CD14-positive monocyte (primary cell): ENCODE results near the gene AP1S3. TPM values are rescaled to one million over a fixed set of nuclear protein-coding genes. Genes with fewer than 3 reads are reported as not detected.

Source experiments
- DNase-seq, 3 donors: peaks; one replicate each; pipeline ENCODE4 v3.0.0-alpha.2; 2011 to 2022
- H2AFZ ChIP-seq: 2 replicates; pipeline ENCODE4 v1.6.0; 2012; ENCODE audit warnings: mild to moderate bottlenecking, low read depth, low read length, inconsistent platforms; ENCODE audit not compliant: insufficient read depth, poor library complexity, severe bottlenecking
- H3K27ac ChIP-seq, 2 donors: 1 replicate in 1 of 2; 2 replicates in 1 of 2; pipeline ENCODE4 v1.5.1; 2012 to 2013; ENCODE audit warnings: low read length in 2 of 2, control low read depth in 1 of 2, inconsistent platforms in 1 of 2, low read depth in 1 of 2, mild to moderate bottlenecking in 1 of 2
- H3K27me3 ChIP-seq, 2 donors: one replicate each; pipeline versions ENCODE4 v1.6.0 to v1.6.1; 2011 to 2013; ENCODE audit warnings: low read length in 2 of 2; ENCODE audit not compliant: control insufficient read depth in 2 of 2, insufficient read depth in 2 of 2
- H3K36me3 ChIP-seq, 2 donors: replicated peaks in 1 of 2; 1 replicate in 1 of 2; 2 replicates in 1 of 2; pipeline versions ENCODE4 v1.5.1 to v1.6.1; 2012 to 2013; ENCODE audit warnings: low read length in 2 of 2, control low read depth in 1 of 2, inconsistent platforms in 1 of 2, mild to moderate bottlenecking in 1 of 2; ENCODE audit not compliant: insufficient read depth in 2 of 2, control insufficient read depth in 1 of 2
- H3K4me1 ChIP-seq, 2 donors: 1 replicate in 1 of 2; 2 replicates in 1 of 2; pipeline versions ENCODE4 v1.5.1 to v1.6.1; 2012 to 2013; ENCODE audit warnings: low read length in 2 of 2, control low read depth in 1 of 2, inconsistent platforms in 1 of 2, mild to moderate bottlenecking in 1 of 2, moderate library complexity in 1 of 2; ENCODE audit not compliant: insufficient read depth in 2 of 2, control insufficient read depth in 1 of 2
- H3K4me2 ChIP-seq: replicated peaks from 2 replicates; pipeline ENCODE3; 2012; ENCODE audit warnings: low read length, moderate library complexity, mild to moderate bottlenecking; ENCODE audit not compliant: poor library complexity, severe bottlenecking; ENCODE audit errors: extremely low read depth
- H3K4me3 ChIP-seq, 3 experiments: fragments of 200-600 bp in 1 of 3; sonication (generic) in 1 of 3; replicated peaks in 1 of 3; 1 replicate in 2 of 3; 2 replicates in 1 of 3; pipeline ENCODE4 v1.5.1; 2011 to 2013; ENCODE audit warnings: low read length in 3 of 3, mild to moderate bottlenecking in 3 of 3, control low read depth in 2 of 3, low read depth in 2 of 3, inconsistent platforms in 1 of 3, moderate library complexity in 1 of 3
- H3K79me2 ChIP-seq: 2 replicates; pipeline ENCODE4 v1.6.0; 2012; ENCODE audit warnings: mild to moderate bottlenecking, control low read depth, inconsistent platforms, low read length, moderate library complexity; ENCODE audit not compliant: insufficient read depth
- H3K9ac ChIP-seq: 2 replicates; pipeline ENCODE4 v1.6.0; 2017; ENCODE audit warnings: low read length, mild to moderate bottlenecking; ENCODE audit not compliant: insufficient read depth, poor library complexity, severe bottlenecking
- H3K9me3 ChIP-seq, 2 donors: replicated peaks in 1 of 2; 1 replicate in 1 of 2; 2 replicates in 1 of 2; pipeline versions ENCODE4 v1.5.1 to v1.6.1; 2012 to 2013; ENCODE audit warnings: low read length in 2 of 2, control low read depth in 1 of 2; ENCODE audit not compliant: control insufficient read depth in 1 of 2, insufficient read depth in 1 of 2
- H4K20me1 ChIP-seq: 2 replicates; pipeline ENCODE4 v1.6.0; 2012; ENCODE audit warnings: mild to moderate bottlenecking, low read length, control low read depth, moderate library complexity; ENCODE audit not compliant: insufficient read depth
- H3K27ac Mint-ChIP-seq, 7 donors: one replicate each; pipeline ENCODE4 v1.8.0; 2020; ENCODE audit warnings: mild to moderate bottlenecking in 7 of 7, mixed read lengths in 7 of 7, moderate library complexity in 6 of 7, inconsistent platforms in 2 of 7
- H3K27me3 Mint-ChIP-seq, 3 donors: one replicate each; pipeline ENCODE4 v1.8.0; 2021 to 2022; ENCODE audit warnings: low read depth in 3 of 3, mild to moderate bottlenecking in 3 of 3, mixed read lengths in 3 of 3, moderate library complexity in 3 of 3, inconsistent platforms in 1 of 3
- H3K36me3 Mint-ChIP-seq, 2 donors: one replicate each; pipeline ENCODE4 v1.8.0; 2020; ENCODE audit warnings: mixed read lengths in 2 of 2, inconsistent platforms in 1 of 2, mild to moderate bottlenecking in 1 of 2
- H3K4me1 Mint-ChIP-seq: one replicate; pipeline ENCODE4 v1.8.0; 2020; ENCODE audit warnings: mild to moderate bottlenecking, mixed read lengths
- H3K4me3 Mint-ChIP-seq, 2 donors: one replicate each; pipeline ENCODE4 v1.8.0; 2020; ENCODE audit warnings: mild to moderate bottlenecking in 2 of 2, mixed read lengths in 2 of 2, moderate library complexity in 1 of 2
- H3K9me3 Mint-ChIP-seq, 7 donors: one replicate each; pipeline ENCODE4 v1.8.0; 2020 to 2022; ENCODE audit warnings: mixed read lengths in 7 of 7, mild to moderate bottlenecking in 6 of 7, moderate library complexity in 6 of 7, inconsistent platforms in 2 of 7
- WGBS: methylation state at CpG from one replicate; pipeline ENCODE4 v1.1.5; 2013; ENCODE audit warnings: missing lambda C conversion rate; ENCODE audit not compliant: insufficient coverage; 5-methylcytosine and 5-hydroxymethylcytosine counted together
- intact Hi-C, 2 donors: fragments of 100-400 bp; cut with micrococcal nuclease; formaldehyde crosslinking; loops; one replicate each; pipeline versions ENCODE4 v1.15.0 to v1.15.1; 2023
- polyA plus RNA-seq, 3 donors: library from polyadenylated mRNA; depleted of rRNA in 1 of 3; unstranded in 2 of 3; stranded (reverse) in 1 of 3; fragments of 300-500 nt in 2 of 3; fragments of >200 nt in 1 of 3; fragmentation: Illumina TruSeq in 2 of 3; gene quantifications; 1 replicate in 2 of 3; 2 replicates in 1 of 3; pipeline ENCODE4 v1.2.3, GENCODE V29; 2012 to 2021
- TF ChIP-seq, protein P1 (sequence below): fragments of 200-600 bp; IDR thresholded peaks from one replicate; pipeline ENCODE4 v1.8.0; 2022; ENCODE audit warnings: antibody characterized with exemption, mild to moderate bottlenecking

The AP1S3 gene
- polyA plus RNA-seq, 3 donors: 0.80 to 1.3 (median 0.81) TPM

DNA sequence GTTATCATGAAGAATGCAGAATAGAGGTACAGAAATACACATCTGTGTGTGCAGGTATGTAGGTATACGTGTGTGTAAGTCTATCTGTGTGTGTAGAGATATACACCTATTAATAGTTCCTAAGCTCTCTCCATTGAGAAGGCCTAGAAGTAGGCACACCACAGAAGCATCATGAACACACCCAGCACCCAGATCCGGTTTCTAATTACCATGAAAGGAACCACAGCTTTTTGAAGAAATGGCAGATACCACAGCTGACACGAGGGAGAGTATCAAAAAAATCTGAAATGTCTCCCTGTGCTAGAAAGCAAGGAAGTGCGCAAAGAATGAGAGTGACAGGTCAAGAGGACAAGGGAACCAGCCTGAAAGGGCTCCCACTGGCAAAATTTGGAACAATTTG is 27.7 kb upstream of the AP1S3 start:
- Mint-ChIP-seq H3K27ac (peak overlapping the region in 4 of 7 donors; percentile 15 to 58 (median 40)), H3K4me3 (no peak overlapping the region), H3K9me3 (no peaks in the 10 kb centered on the region), H3K36me3 (peaks cover 18 to 32% of the 10 kb centered on the region in 2 donors), H3K4me1 (peaks cover 32% of the 10 kb centered on the region), H3K27me3 (no peaks in the 10 kb centered on the region)
- Histone ChIP-seq H2AFZ (no peak overlapping the region), H3K9ac (no peak overlapping the region), H3K36me3 (peaks cover 0 to 24% of the 10 kb centered on the region in 2 donors), H3K27ac (peak overlapping the region in 1 of 2 donors; percentile 30), H3K4me1 (peaks cover 19 to 22% of the 10 kb centered on the region in 2 donors), H3K79me2 (no peaks in the 10 kb centered on the region), H3K27me3 (no peaks in the 10 kb centered on the region), H4K20me1 (no peaks in the 10 kb centered on the region), H3K4me2 (no peak overlapping the region), H3K9me3 (no peaks in the 10 kb centered on the region), H3K4me3 (no peak overlapping the region)
- TF ChIP-seq, protein P1, sequence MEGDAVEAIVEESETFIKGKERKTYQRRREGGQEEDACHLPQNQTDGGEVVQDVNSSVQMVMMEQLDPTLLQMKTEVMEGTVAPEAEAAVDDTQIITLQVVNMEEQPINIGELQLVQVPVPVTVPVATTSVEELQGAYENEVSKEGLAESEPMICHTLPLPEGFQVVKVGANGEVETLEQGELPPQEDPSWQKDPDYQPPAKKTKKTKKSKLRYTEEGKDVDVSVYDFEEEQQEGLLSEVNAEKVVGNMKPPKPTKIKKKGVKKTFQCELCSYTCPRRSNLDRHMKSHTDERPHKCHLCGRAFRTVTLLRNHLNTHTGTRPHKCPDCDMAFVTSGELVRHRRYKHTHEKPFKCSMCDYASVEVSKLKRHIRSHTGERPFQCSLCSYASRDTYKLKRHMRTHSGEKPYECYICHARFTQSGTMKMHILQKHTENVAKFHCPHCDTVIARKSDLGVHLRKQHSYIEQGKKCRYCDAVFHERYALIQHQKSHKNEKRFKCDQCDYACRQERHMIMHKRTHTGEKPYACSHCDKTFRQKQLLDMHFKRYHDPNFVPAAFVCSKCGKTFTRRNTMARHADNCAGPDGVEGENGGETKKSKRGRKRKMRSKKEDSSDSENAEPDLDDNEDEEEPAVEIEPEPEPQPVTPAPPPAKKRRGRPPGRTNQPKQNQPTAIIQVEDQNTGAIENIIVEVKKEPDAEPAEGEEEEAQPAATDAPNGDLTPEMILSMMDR: no peak
- intact Hi-C loops: no loop called here
- no peak for DNase-seq
- 47% methylated on average over 3 of the region's 4 CpGs for WGBS

DNA sequence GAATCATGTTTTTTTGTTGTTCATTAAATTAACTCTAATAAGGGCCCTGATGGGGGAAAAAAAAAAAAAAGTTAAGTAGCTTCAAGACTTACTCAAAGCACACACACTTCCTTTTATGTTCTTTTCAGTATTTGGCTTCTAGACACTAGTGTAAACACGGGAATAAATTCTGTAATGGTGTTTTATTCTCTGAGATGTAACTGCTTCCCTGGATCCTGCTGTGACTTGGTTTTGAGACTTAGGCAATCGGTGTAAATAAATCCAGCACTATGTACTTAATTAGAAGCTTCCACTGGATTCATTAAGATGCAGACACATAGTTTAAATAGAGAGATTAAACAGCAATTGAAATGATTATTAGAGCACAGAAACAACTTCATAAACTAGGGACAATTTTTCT is 26.1 kb upstream of the AP1S3 start:
- Mint-ChIP-seq H3K27me3 (peaks cover 0 to 1% (median 0%) of the 10 kb centered on the region in 3 donors), H3K4me1 (peaks cover 30% of the 10 kb centered on the region), H3K27ac (peak overlapping the region in 1 of 7 donors; percentile 44), H3K36me3 (peaks cover 15 to 18% of the 10 kb centered on the region in 2 donors), H3K4me3 (no peak overlapping the region), H3K9me3 (no peaks in the 10 kb centered on the region)
- Histone ChIP-seq H3K4me1 (peaks cover 19 to 22% of the 10 kb centered on the region in 2 donors), H2AFZ (no peak overlapping the region), H3K36me3 (peaks cover 0 to 16% of the 10 kb centered on the region in 2 donors), H3K9ac (no peak overlapping the region), H3K27ac (no peak overlapping the region), H3K4me2 (no peak overlapping the region), H4K20me1 (no peaks in the 10 kb centered on the region), H3K79me2 (no peaks in the 10 kb centered on the region), H3K27me3 (no peaks in the 10 kb centered on the region), H3K9me3 (no peaks in the 10 kb centered on the region), H3K4me3 (no peak overlapping the region)
- DNase-seq: no peak
- WGBS: no CpG with 5 or more reads among the region's 2 CpGs
- intact Hi-C loops: no loop called here
- TF ChIP-seq, protein P1: no peak
